GM19099 (cell line): ENCODE measurements around the gene UPF2.

ENCODE experiments used
- POLR2A ChIP-seq: IDR thresholded peaks from 3 replicates; pipeline ENCODE4 v1.6.1; 2011; ENCODE audit warnings: low read depth; ENCODE audit not compliant: insufficient read length; ENCODE audit errors: extremely low read depth

The UPF2 gene

DNA sequence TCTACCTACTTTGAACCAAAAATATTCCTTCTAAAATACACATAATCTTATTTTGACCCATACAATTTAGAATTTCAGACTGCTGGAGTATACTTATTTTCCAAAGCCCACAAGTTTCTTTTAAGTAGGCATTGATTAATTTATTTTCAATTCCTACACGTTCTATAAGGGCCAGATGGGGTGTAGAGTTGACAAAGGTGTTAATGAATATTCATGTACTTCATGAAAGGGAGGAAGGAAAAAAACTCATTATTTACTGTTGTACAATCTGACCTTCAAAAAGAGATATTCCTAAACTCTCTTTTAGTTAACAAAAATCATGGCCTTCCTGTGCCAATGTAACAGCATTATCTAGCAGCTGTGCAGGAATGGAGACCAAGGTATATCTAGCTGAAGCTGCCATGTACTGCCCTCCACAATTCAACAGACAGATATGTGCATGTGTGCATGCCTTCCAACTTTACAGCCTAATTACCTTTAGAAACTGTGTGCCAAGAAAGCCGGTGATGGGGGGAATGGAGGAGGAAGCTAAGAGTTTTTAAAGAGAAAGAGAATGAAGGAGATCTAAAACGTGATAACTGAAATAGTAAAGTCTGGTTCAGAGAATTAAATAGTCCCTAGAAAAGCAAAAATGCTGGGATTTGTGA, 108.9 kb downstream of the UPF2 start:
- TF ChIP-seq POLR2A = no peak

DNA sequence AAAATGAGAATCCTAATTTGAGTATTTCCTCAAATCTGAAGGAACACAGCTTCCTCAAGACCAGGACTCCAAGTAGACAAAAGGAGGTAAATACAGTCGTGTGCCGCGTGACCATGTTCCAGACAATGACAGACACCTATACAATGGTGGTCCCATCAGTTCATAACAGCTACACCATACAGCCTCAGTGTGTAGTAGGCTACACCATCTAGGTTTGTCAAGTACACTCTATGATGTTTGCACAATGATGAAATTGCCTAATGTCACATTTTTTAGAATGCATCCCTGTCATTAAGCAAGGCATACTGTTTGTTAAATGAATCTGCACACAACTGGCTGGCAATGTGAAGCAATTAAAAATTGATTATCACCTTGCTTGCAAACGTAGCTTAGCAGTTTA, 111.6 kb downstream of the UPF2 start:
- TF ChIP-seq POLR2A = no peak

DNA sequence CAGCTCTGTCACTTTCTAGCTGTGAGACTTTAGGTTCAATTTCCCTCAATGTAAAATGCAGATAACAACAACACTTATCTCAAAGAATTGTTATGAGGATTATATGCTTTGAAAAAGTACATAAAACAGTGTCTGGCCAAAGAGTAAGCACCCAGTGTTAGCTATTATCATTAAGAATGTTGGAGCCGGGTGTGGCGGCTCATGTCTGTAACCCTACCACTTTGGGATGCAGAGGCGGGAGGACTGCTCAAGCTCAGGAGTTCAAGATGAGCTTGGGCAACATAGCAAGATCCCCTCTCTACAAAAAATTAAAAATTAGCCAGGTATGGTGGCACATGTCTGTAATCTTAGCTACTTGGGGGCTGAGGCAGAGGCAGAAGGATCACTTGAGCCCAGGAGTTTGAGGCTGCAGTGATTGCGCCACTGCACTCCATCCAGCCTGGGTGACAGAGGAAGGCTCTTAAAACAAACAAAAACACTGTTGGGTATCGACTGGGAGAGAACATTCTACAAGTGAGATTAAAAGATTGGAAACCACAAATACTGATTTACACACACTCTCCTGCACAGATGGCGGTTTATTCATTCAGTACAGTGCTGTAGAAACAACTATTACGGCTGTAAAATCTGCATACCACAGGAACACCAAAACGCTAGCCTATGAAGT, 112.2 kb downstream of the UPF2 start:
- TF ChIP-seq POLR2A = no peak

DNA sequence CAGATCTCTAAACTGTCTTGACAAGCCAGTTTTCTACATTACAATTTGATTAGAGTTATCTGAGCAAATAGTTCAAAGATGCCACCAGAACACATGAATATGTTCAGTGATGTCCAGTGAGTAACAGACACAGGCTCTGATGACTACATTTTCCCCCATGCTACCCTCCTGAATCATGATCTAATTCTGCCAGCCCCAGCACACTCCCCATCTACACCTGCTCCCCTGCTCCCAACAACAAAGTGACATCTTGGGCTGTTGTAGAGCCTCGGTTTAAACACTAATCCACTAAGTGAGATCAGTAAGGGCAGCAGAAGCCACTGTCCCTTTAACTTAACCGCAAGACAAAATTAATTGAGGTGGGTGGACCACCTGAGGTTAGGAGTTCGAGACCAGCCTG, 114.9 kb downstream of the UPF2 start:
- no peak for TF ChIP-seq POLR2A

DNA sequence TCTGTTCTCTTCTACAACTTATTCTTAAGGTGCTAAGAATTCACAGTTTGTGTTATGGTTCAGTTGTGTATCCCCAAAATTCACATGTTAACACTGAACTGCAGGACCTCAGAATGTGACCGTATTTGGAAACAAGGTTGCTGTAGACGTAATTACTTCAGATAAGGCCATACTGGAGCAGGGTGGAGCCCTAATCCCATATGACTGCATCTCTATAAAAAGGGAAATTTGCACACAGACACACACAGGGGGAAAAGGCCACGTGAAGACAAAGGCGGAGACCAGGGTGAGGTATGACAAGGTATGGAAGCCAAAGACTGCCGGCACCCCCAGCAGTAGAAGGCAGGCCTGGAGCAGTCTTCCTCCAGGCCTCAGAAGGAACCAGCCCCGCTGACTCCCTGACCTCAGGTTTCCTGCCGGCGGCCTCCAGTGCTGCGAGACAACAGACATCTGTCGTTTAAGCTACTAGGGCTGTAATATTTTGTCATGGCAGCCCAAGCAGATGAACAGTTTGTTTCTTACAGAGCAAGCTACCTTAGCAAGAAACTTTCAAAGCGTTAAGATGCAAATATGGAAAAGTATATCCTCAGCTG, 120.7 kb downstream of the UPF2 start:
- no peak for TF ChIP-seq POLR2A

DNA sequence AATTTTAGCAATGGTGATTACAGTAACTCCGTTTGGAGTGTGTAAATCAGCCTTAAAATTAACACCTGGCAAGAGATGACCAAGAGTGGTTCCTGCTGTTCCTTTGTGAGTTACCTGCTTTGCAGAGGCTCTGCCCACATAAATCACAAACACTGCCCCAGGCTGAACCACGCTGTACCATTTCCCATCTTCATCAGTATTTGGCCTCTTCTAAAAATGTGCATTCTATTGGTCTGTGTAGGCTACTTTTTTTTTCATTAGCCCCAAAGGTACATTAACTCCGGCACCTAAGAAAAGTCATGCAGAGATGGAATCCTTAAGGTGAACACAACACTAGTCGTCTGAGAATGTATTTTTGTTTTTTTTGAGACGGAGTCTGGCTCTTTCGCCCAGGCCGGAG, 123.3 kb downstream of the UPF2 start:
- TF ChIP-seq POLR2A = no peak

DNA sequence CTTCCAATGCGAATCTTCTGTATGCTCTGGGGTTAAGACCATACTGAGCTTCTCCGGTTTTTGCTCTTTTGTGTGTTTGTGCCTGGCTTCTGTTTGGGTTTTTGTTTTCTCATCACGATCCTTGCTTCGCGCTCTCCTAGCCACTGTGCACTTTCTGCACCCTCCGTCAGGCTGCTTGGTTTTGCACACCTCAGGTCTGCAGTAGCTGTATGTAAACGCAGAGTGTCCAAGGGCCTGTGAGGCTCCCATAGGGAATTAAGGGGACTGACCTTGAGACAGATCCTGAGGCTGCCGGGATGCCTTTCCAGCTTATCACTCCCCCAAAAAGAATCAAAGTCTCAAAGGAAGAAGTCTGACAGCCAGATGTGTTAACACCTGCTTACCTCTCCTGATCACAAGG, 124.2 kb downstream of the UPF2 start:
- TF ChIP-seq POLR2A = no peak

DNA sequence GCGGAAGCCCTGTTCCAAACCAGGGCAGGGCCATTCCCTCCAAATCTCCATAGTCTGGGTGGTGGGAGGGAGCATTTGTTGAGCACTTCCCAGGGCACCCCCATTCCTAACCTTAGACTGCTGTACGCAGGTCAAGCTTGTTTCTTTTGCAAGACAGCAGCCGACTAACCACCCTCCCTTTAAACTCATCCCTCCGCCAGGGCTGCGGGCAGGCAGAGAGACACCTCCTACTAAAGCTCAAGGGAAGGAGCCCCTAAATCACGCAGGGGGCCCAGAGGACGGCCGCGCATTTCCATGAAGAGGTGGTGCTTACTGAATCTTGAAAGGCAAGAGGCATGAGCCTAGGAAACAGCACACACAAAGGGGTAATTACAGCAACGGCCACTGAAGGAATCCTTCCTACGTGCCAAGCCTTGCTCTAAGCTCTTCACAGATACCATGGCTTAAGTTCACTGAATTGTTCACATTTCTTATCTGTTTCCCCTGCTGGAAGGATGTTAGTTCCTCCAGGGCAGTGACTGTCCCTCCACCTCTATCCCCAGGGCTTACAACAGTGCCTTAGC, 129.4 kb downstream of the UPF2 start:
- TF ChIP-seq POLR2A = no peak

DNA sequence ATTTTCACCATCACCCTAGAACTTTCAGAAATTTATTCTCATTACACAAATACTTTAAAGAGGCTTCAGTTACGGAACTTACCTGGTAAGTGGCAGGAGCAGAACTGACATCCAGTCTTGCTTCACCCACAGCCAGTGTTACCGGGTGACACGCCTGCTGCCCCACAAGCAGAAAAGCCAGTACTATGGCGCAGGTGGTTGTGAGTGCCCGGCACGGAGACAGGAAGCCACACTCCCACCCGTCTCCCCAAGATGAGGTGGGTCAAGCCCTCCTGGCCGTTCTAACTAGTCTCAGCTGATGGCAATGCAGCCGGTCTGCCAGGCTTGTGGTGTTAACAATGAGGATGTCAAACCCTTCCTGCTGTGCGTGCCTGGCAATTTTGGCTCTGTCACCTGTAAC, 132.5 kb downstream of the UPF2 start:
- TF ChIP-seq POLR2A = no peak

DNA sequence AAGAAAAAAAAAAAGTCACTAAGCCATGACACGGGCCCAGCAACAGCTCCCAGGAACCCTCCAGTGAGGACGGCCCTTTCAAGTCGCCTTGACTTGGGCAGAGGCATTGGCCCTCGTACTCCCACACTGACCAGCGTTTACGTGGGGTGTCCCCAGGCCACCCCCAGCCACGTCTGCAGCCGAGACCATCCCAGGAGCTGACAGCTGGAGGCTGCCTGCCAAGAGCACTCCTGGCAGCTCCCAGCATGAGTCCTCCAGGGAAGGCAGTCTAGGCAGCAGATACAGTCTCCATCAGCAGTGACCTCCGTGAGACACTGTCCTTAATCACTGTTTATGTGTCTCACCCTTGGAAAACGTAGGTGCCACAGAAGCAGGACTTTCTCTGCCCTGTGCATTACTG, 133.0 kb downstream of the UPF2 start:
- no peak for TF ChIP-seq POLR2A

DNA sequence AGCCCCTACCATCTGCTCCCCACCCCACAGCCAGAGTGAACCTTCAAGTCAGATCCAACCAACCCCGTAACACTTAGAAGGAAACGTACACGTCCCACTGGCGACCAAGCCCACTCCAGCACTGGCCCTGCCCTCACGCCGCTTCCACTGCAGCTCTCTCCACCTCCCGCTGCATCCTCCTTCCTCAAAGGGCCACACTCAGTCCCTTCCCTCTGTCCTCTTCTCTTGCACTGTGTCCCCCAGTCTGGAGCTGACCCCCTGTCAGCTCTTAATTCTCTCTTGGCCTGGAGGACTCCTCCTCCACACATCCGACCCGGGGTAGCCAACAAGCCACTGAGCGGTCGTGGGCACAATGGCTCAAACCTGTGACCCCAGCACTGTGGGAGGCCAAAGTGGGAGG, 133.6 kb downstream of the UPF2 start:
- TF ChIP-seq POLR2A = no peak

DNA sequence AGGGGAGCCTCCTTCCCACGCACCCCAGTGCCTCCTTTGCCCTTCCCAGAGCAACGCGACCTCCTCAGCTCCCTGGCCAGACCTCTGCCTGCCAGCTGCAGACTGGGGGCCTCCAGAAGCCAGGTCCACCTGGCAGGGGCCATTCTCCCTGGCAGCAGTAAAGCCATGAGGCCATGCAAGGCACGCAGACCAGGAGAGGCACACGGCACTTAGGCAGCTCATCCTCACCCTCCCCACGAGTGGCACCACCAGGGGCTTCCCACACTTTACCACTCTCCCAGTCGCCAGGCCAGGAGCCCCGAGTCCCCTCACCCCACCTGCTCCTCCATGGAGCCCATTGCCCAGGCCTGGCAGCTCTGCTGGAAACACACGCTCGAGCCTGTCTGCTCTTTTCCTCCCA, 134.1 kb downstream of the UPF2 start:
- no peak for TF ChIP-seq POLR2A

DNA sequence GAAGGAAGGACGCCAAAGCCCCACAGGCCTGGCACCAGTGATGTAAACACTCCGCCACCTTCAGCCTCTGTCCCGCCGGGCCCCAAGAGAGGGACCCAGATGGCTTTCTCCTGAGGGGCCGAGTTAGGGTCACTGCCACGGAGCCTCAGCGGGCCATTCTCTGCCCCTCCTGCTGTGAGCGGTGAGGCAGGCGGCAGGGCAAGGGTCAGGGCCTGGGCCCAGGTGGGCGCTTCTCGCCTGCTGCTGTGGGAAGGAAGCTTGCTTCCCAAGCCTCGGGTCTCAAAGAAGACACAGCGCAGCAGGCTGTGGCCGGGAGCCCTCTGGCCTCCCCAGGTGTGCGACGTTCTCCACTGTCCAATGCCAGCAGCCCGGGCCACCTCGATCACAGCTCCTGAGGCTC, 134.7 kb downstream of the UPF2 start:
- no peak for TF ChIP-seq POLR2A

DNA sequence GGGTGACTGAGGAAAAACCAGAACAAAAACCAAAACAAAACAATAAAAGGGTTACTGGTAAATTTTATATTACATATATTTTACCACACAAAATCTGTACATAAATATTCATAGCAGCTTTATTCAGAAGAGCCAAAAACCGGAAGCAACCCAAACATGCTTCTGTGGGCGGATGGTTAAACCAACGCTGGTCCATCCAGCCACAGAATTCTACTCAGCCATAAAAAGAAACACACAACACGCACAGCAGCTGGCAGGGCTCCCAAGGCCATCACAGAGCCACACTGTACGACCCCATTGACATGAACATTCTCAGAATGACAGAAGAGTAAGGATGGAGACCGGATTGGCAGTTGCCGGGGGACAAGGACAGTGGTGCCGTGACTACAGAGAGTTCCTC, 135.9 kb downstream of the UPF2 start:
- no peak for TF ChIP-seq POLR2A

DNA sequence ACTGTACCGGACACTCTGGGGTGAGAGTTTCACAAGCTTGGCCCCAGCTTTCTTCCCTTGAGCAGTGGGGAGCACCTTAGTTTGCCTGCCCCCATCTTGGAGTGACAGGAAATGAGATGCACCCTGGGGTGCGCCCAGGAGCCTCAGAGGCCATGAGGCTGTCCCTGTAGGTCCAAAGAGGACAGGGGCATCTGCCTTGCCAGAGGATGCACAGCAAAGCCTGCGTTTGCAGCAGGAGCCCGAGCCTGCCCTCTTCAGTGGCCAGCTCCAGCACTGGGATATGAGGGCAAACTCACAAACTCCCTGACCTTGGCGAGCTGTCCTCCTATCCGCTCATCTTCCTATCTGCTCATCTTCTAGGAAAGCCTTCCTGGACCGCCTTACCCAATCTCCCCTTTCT, 140.0 kb downstream of the UPF2 start:
- no peak for TF ChIP-seq POLR2A

DNA sequence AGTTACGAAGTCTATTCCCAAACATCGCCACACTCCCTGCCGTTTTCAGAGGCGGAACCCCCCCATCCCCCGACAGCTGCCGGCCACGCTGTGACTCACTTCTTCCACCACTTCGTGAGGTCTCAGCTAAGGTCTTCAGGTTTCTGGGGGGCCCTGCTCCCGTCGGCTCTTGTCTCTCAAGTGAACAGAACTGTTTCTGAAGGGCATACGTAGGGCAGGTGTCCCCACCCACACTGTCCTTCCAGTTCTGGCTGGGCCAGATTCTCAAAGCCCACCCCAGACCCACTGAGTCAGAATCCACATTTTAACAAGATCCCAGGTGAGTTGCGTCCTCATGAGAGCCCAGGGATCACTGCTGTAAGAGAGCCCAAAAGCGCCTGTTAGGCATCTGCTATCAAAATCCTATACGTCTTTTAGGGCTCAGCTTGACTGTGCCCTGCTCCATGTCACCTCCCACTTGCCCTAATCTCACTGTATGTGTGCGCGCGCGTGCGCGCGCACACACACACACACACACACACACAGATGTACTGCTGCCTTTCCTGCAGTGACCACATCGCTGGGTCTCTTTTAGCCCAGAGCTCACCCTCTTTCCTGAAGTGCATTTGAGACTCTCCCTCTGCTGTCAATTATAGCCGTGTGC, 140.7 kb downstream of the UPF2 start:
- TF ChIP-seq POLR2A = no peak

DNA sequence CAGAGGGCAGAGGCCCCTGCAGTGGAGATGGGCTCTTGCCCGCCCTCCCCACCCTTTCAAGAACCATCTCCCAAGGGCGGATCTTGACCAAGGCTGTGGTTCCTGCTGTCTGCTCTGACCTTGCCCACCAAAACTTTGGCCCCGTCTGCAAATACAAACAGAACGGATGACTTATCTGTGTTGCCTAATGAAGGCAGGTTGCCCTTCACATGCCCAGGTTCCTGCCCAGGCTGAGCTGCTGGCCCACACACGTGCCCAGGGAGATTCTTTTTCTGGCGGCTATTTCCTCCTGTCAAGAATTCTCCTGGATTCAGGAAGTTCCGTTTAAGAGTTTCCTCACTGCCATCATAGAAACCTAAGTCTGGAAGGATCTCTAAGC, 141.2 kb downstream of the UPF2 start:
- TF ChIP-seq POLR2A = no peak

DNA sequence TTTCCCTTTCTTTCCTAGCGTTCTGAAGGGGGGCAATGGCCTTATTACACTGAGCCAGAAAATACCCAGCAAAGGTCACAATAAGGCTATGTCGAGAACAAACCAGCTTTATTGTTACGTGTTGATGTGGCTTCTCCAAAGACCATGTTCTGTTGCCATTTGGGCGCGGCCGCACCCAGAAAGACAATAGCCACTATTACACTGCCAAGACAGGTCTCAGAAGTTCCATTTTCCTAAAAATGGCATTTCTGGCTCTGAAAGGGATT, 141.6 kb downstream of the UPF2 start:
- no peak for TF ChIP-seq POLR2A
